ENCODE data around the gene NDST4.

DNA sequence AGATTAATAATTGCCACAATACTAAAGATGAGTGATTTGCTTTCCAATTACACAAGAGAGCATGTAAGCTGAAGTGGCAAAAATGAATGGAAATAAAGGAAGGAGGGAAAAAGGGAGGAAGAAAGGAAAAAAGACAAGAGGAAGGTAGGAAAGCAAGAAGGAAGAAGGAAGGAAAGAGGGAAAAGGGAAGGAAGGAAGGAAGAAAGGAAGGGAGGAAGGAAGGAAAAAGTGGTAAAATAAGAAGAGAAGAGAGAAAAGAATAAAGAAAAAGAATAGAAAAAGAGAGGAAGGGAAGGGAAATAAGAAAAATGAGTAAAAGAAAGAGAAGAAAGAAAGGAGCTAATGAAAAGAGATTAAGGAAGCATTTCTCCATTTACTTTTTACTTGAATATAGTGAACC, 4.6 kb downstream of the NDST4 start:
- TF ChIP-seq, protein P1, sequence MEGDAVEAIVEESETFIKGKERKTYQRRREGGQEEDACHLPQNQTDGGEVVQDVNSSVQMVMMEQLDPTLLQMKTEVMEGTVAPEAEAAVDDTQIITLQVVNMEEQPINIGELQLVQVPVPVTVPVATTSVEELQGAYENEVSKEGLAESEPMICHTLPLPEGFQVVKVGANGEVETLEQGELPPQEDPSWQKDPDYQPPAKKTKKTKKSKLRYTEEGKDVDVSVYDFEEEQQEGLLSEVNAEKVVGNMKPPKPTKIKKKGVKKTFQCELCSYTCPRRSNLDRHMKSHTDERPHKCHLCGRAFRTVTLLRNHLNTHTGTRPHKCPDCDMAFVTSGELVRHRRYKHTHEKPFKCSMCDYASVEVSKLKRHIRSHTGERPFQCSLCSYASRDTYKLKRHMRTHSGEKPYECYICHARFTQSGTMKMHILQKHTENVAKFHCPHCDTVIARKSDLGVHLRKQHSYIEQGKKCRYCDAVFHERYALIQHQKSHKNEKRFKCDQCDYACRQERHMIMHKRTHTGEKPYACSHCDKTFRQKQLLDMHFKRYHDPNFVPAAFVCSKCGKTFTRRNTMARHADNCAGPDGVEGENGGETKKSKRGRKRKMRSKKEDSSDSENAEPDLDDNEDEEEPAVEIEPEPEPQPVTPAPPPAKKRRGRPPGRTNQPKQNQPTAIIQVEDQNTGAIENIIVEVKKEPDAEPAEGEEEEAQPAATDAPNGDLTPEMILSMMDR (IDR thresholded peaks at IDR 0.05; ENCODE audit: low read depth, low read length, poor library complexity, severe bottlenecking) = no peak
- TF ChIP-seq EZH2phosphoT487 (IDR thresholded peaks at IDR 0.05; ENCODE audit: borderline replicate concordance, low read length) = no peak

All from DOHH2 (cell line).